ENCODE results near the gene POLR2J3. TPM values are rescaled to one million over a fixed set of nuclear protein-coding genes. Genes with fewer than 3 reads are reported as not detected.
"Not testable (repeated sequence)": the region's sequence is repeated elsewhere in the genome, so short reads cannot be mapped to it uniquely, and the experiment has no call there.

POLR2J3 gene
- total and polyA plus RNA-seq, 2 donors (not counting 3 experiments of a cell fraction or from before 2014, with no cell fraction given): 40.7 to 63.1 TPM

GRCh38 chr7:102576363-102576762, 4.0 kb upstream of the POLR2J3 start:
- H4K20me1 ChIP-seq (replicated peaks; ENCODE audit: control insufficient read depth, extremely low read depth, insufficient read depth, low read length); DNase-seq (ENCODE audit: low read depth, low spot score); CTCF ChIA-PET; H3K27me3 ChIP-seq (ENCODE audit: control insufficient read depth in 2 of 2, insufficient read depth in 2 of 2, low read length in 2 of 2); H3K4me2 ChIP-seq (ENCODE audit: insufficient read depth, low read length); H3K27ac ChIP-seq (ENCODE audit: insufficient read depth, low read depth, low read length); FAIRE-seq; intact Hi-C loops (cut with micrococcal nuclease); H3K4me3 ChIP-seq (replicated peaks in 1 of 3; ENCODE audit: insufficient read depth in 1 of 3, low read depth in 1 of 3, low read length in 3 of 3); dilution Hi-C loops (cut with MboI; ENCODE audit: extremely low pct_ligation_motif_present, low sequenced_read_pairs); BruUV-seq (replicated peaks); H3K4me1 ChIP-seq (ENCODE audit: control insufficient read depth, extremely low read depth, insufficient read depth, low read length); H3K36me3 ChIP-seq (ENCODE audit: control insufficient read depth in 2 of 2, extremely low read depth in 1 of 2, insufficient read depth in 2 of 2, low read length in 2 of 2); H2AFZ ChIP-seq (ENCODE audit: low read depth, low read length); H3K79me2 ChIP-seq (ENCODE audit: control insufficient read depth, insufficient read depth, low read length); H3K9me1 ChIP-seq (replicated peaks; ENCODE audit: control insufficient read depth, extremely low read depth, insufficient read depth, low read length); H3K9me3 ChIP-seq (replicated peaks; ENCODE audit: control insufficient read depth, insufficient read depth, low read length); H3K9ac ChIP-seq (replicated peaks; ENCODE audit: extremely low read depth, insufficient read depth, low read length); POLR2A ChIA-PET: not testable (repeated sequence)

DNA sequence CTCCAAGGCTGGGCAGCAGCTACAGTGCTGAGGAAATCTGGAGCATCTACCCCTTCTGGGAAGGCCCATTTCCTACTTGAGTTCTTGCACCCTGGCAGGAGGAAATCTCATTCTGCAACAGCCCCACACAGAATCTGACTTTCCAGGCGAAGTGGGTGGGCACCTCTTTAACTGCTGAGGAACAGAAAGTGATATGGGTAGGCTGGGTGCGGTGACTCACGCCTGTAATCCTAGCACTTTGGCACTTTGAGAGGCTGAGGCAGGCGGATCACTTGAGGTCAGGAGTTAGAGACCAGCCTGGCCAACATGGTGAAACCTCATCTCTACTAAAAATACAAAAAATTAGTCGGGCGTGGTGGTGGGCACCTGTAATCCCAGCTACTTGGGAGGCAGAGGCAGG, 2.2 kb upstream of the POLR2J3 start:
- CTCF ChIA-PET; dilution Hi-C loops (cut with MboI; ENCODE audit: extremely low pct_ligation_motif_present, low sequenced_read_pairs); BruUV-seq (replicated peaks); H3K27me3 ChIP-seq (ENCODE audit: control insufficient read depth in 2 of 2, insufficient read depth in 2 of 2, low read length in 2 of 2); FAIRE-seq; H3K79me2 ChIP-seq (ENCODE audit: control insufficient read depth, insufficient read depth, low read length); POLR2A ChIA-PET; H3K9ac ChIP-seq (replicated peaks; ENCODE audit: extremely low read depth, insufficient read depth, low read length); DNase-seq (ENCODE audit: low read depth, low spot score); H3K9me1 ChIP-seq (replicated peaks; ENCODE audit: control insufficient read depth, extremely low read depth, insufficient read depth, low read length); H3K4me3 ChIP-seq (replicated peaks in 1 of 3; ENCODE audit: insufficient read depth in 1 of 3, low read depth in 1 of 3, low read length in 3 of 3); H3K27ac ChIP-seq (ENCODE audit: insufficient read depth, low read depth, low read length); H3K4me1 ChIP-seq (ENCODE audit: control insufficient read depth, extremely low read depth, insufficient read depth, low read length); intact Hi-C loops (cut with micrococcal nuclease); H4K20me1 ChIP-seq (replicated peaks; ENCODE audit: control insufficient read depth, extremely low read depth, insufficient read depth, low read length); H3K4me2 ChIP-seq (ENCODE audit: insufficient read depth, low read length); H3K9me3 ChIP-seq (replicated peaks; ENCODE audit: control insufficient read depth, insufficient read depth, low read length); H3K36me3 ChIP-seq (ENCODE audit: control insufficient read depth in 2 of 2, extremely low read depth in 1 of 2, insufficient read depth in 2 of 2, low read length in 2 of 2); H2AFZ ChIP-seq (ENCODE audit: low read depth, low read length): not testable (repeated sequence)

GRCh38 chr7:102568620-102569019, 3.8 kb downstream of the POLR2J3 start:
- FAIRE-seq; H3K9me1 ChIP-seq (replicated peaks; ENCODE audit: control insufficient read depth, extremely low read depth, insufficient read depth, low read length); H3K9me3 ChIP-seq (replicated peaks; ENCODE audit: control insufficient read depth, insufficient read depth, low read length); H3K36me3 ChIP-seq (ENCODE audit: control insufficient read depth in 2 of 2, extremely low read depth in 1 of 2, insufficient read depth in 2 of 2, low read length in 2 of 2); H3K4me3 ChIP-seq (replicated peaks in 1 of 3; ENCODE audit: insufficient read depth in 1 of 3, low read depth in 1 of 3, low read length in 3 of 3); H3K27ac ChIP-seq (ENCODE audit: insufficient read depth, low read depth, low read length); dilution Hi-C loops (cut with MboI; ENCODE audit: extremely low pct_ligation_motif_present, low sequenced_read_pairs); CTCF ChIA-PET; H3K4me2 ChIP-seq (ENCODE audit: insufficient read depth, low read length); H2AFZ ChIP-seq (ENCODE audit: low read depth, low read length); intact Hi-C loops (cut with micrococcal nuclease); BruUV-seq (replicated peaks); DNase-seq (ENCODE audit: low read depth, low spot score); H3K9ac ChIP-seq (replicated peaks; ENCODE audit: extremely low read depth, insufficient read depth, low read length); H3K79me2 ChIP-seq (ENCODE audit: control insufficient read depth, insufficient read depth, low read length); H3K4me1 ChIP-seq (ENCODE audit: control insufficient read depth, extremely low read depth, insufficient read depth, low read length); H3K27me3 ChIP-seq (ENCODE audit: control insufficient read depth in 2 of 2, insufficient read depth in 2 of 2, low read length in 2 of 2); POLR2A ChIA-PET; H4K20me1 ChIP-seq (replicated peaks; ENCODE audit: control insufficient read depth, extremely low read depth, insufficient read depth, low read length): not testable (repeated sequence)

- FAIRE-seq; H3K4me3 ChIP-seq (replicated peaks in 1 of 3; ENCODE audit: insufficient read depth in 1 of 3, low read depth in 1 of 3, low read length in 3 of 3); H3K27me3 ChIP-seq (ENCODE audit: control insufficient read depth in 2 of 2, insufficient read depth in 2 of 2, low read length in 2 of 2); H3K9me3 ChIP-seq (replicated peaks; ENCODE audit: control insufficient read depth, insufficient read depth, low read length); dilution Hi-C loops (cut with MboI; ENCODE audit: extremely low pct_ligation_motif_present, low sequenced_read_pairs); H3K9ac ChIP-seq (replicated peaks; ENCODE audit: extremely low read depth, insufficient read depth, low read length); H3K9me1 ChIP-seq (replicated peaks; ENCODE audit: control insufficient read depth, extremely low read depth, insufficient read depth, low read length); H3K79me2 ChIP-seq (ENCODE audit: control insufficient read depth, insufficient read depth, low read length); H2AFZ ChIP-seq (ENCODE audit: low read depth, low read length); H4K20me1 ChIP-seq (replicated peaks; ENCODE audit: control insufficient read depth, extremely low read depth, insufficient read depth, low read length); H3K27ac ChIP-seq (ENCODE audit: insufficient read depth, low read depth, low read length); BruUV-seq (replicated peaks); H3K4me1 ChIP-seq (ENCODE audit: control insufficient read depth, extremely low read depth, insufficient read depth, low read length); DNase-seq (ENCODE audit: low read depth, low spot score); CTCF ChIA-PET; POLR2A ChIA-PET; H3K4me2 ChIP-seq (ENCODE audit: insufficient read depth, low read length); H3K36me3 ChIP-seq (ENCODE audit: control insufficient read depth in 2 of 2, extremely low read depth in 1 of 2, insufficient read depth in 2 of 2, low read length in 2 of 2); intact Hi-C loops (cut with micrococcal nuclease): not testable (repeated sequence)
Measured at GRCh38 chr7:102550808-102551422, 21.5 kb downstream of the POLR2J3 start, which contains the start of gene SPDYE2. TSS of gene SPDYE2 (plus strand) at chr7:102551226. CDS start at chr7:102553256, 2,030 bp downstream.
